ENCODE measurements around the gene HSD17B14. TPM values are rescaled to one million over a fixed set of nuclear protein-coding genes. Genes with fewer than 3 reads are reported as not detected.
A peak's percentile ranks its signal among the peaks of the same experiment; 100 is the strongest.

The HSD17B14 gene
- total and polyA plus RNA-seq, 2 of the 13 experiments (the other 11 are each of a cell fraction or from before 2014, with no cell fraction given) = 0.58 to 1.2 TPM

DNA sequence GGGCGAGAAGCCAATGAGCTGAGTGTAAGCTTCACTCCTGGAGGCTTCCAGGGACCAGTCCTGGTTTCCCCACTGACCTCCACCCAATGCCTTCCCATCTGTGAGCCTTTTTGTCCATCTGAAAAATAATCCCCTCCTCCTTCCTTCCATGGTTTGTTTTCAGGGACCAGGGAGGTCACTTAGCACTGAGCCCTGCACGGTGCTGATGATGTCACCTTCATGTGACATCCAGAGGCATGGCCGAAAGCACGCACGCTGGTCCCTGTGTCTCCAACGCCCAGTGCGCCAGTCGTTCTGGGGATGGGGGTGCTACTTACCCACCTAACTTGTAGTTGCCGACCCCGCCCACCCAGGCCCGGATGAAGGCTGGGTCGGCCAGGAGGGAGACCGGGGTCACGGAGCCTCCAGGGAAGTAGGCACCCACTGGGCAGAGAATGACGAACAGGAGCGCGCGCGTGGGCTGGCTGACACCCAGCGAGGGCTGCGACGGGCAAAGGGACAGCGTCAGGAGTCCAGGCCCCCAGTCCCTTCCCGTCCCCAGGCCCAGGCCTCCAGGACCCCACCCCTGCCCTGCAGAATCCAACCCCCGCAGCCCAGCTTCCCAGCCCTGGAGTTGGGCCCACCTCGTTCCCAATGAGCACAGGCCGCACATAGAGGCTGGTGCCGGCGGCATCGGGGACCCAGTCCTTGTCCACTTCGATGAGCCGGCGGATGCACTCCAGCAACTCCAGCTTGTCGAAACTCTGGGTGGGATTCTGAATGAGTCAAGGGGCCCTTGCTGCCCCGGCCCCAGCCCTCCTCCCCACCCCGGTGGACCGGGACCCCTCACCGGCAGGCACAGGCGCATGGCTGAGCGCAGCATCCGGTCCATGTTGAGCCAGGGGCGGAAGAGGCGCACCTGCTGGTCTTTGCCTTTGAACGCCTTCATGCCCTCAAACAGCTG, 36.7 kb downstream of the HSD17B14 start:
- POLR2A ChIA-PET = interaction anchor here (1.2 kb wide), 1 partner anchor 8 kb away, joined by 6 read pairs; no protein-coding TSS in a partner anchor
- in situ Hi-C loops (cut with HindIII; ENCODE audit: extremely low pct_ligation_motif_present, low pct_unique_long_range_greater_than_20kb) = loop anchor here (5.0 kb wide), 1 partner anchor 38 kb away; the partner anchor contains the start of gene HSD17B14
- peak; percentile 19; the same call in 1 of the 2 replicates for TF ChIP-seq ATF7 (IDR thresholded peaks at IDR 0.05)
- no peak for TF ChIP-seq ATF7 (CRISPR knock-in tag; IDR thresholded peaks at IDR 0.05)
- TF ChIP-seq MTA1 (CRISPR knock-in tag; IDR thresholded peaks at IDR 0.05; ENCODE audit: borderline replicate concordance) = 0 out of 2 replicates have a peak, but pooled peaks have one; percentile 27
- TF ChIP-seq CREB3 (CRISPR knock-in tag; IDR thresholded peaks at IDR 0.05) = no peak
- TF ChIP-seq MAFK (conservative IDR thresholded peaks at IDR 0.05 in 1 of 2, IDR thresholded peaks at IDR 0.05 in 1 of 2; ENCODE audit: low read length in 2 of 2) = no peak
- TF ChIP-seq ZNF567 (CRISPR knock-in tag; IDR thresholded peaks at IDR 0.05; ENCODE audit: borderline replicate concordance) = no peak
- 74% methylated on average over 13 of the region's 44 CpGs for WGBS (ENCODE audit: low lambda C conversion rate)
- ATAC-seq (no peak), DNase-seq (ENCODE audit: low spot score) (no peak), FAIRE-seq (no peak)
- no peak overlapping the region for H3K9ac ChIP-seq (ENCODE audit: insufficient read depth, low read depth, low read length)
- H4K20me1 ChIP-seq (ENCODE audit: insufficient read depth, low read length) = no peaks in the 10 kb centered on the region
- no peak overlapping the region for H3K27ac ChIP-seq (ENCODE audit: extremely low read length, insufficient read depth, low read length)
- H3K36me3 ChIP-seq (replicated peaks in 1 of 2; ENCODE audit: control insufficient read depth in 1 of 2, insufficient read depth in 2 of 2, low read length in 2 of 2) = no peaks in the 10 kb centered on the region
- no peaks in the 10 kb centered on the region for H3K79me2 ChIP-seq (ENCODE audit: insufficient read depth, low read length)
- CTCF ChIA-PET (ENCODE audit: low intra/inter-chr PET ratio, low total read pairs) = no interaction called here
- H3K27me3 ChIP-seq (ENCODE audit: control insufficient read depth in 1 of 2, insufficient read depth in 2 of 2, low read length in 2 of 2) = no peaks in the 10 kb centered on the region
- no TSS peak for BruUV-seq (replicated peaks)
- H3K4me2 ChIP-seq (ENCODE audit: low read depth, low read length) = no peak overlapping the region; the same call in 1 of the 2 replicates
- intact Hi-C loops (cut with micrococcal nuclease; ENCODE audit: unreplicated experiment) = no loop called here
- H3K4me1 ChIP-seq (ENCODE audit: insufficient read depth, low read length) = peaks cover 19% of the 10 kb centered on the region
- H3K9me3 ChIP-seq (ENCODE audit: low read length) = no peaks in the 10 kb centered on the region
- no peak overlapping the region for H2AFZ ChIP-seq (ENCODE audit: low read length)
- no peak overlapping the region for H3K4me3 ChIP-seq (replicated peaks in 1 of 3; ENCODE audit: insufficient read depth in 1 of 3, low read depth in 2 of 3, low read length in 3 of 3)

Data from HepG2 (cell line).